Urinary bladder (tissue), 4 donors: Measurements from ENCODE around the gene PAX1. TPM values are rescaled to one million over a fixed set of nuclear protein-coding genes. Genes with fewer than 3 reads are reported as not detected.

Source experiments
- DNase-seq: peaks from one replicate; pipeline ENCODE4 v3.0.0-alpha.2; 2015; ENCODE audit errors: extremely low spot score
- H3K27ac ChIP-seq: one replicate; pipeline ENCODE4 v1.5.1; 2013; ENCODE audit warnings: low read depth, mild to moderate bottlenecking, moderate library complexity
- H3K36me3 ChIP-seq: one replicate; pipeline ENCODE4 v1.6.1; 2013; ENCODE audit warnings: mild to moderate bottlenecking, moderate library complexity; ENCODE audit not compliant: insufficient read depth
- H3K4me1 ChIP-seq: one replicate; pipeline ENCODE4 v1.6.1; 2013; ENCODE audit warnings: mild to moderate bottlenecking, moderate library complexity; ENCODE audit not compliant: insufficient read depth
- H3K4me3 ChIP-seq: one replicate; pipeline ENCODE4 v1.5.1; 2013; ENCODE audit warnings: low read depth, low read length
- WGBS: extraction: QIAGEN DNeasy Blood & Tissue Kit; methylation state at CpG from one replicate; pipeline ENCODE4 v1.1.7; 2013; 5-methylcytosine and 5-hydroxymethylcytosine counted together
- polyA plus RNA-seq: library from polyadenylated mRNA; stranded (reverse); fragments of 200-250 nt; gene quantifications from one replicate; pipeline ENCODE4 v1.2.3, GENCODE V29; 2013
- total RNA-seq: library from RNA; depleted of rRNA; stranded (reverse); fragments of >200 nt; gene quantifications from one replicate; pipeline ENCODE4 v1.2.3, GENCODE V29; 2014
- donor health status: healthy with polysubstance abuse.
- donor health status: healthy.

PAX1 gene
- total and polyA plus RNA-seq, 2 donors: not detected

DNA sequence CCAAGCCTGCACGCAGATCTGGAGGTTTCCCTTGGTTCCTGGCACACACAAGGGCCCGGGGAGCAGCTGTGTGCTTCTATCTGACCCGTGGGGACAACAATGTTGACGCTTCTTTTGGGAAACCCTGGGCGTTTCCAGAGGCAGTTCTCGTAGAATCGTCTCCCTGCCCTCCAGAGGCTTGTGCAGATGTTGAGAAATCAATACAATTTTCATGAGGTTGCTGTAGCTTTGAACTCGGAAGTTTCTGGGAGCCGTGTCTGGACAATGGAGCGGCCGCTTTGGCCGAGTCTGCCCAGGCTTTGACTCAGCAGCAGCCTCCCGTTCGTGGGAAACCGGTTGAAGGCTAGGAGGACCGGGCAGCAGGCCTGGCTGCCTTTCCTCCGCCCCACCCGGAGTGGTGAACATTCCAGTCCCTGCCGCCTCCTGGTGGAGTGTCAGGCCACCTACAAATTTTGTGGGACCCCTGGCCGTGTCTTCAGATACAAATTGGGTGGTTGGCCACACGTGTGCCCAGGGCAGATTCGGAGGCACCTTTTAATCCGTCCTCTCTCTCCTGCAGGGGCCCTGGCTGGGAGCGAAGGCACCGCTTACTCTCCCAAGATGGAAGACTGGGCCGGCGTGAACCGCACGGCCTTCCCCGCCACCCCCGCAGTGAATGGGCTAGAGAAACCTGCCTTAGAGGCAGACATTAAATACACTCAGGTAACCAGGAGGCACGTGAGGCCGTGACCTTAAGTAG lies 2.7 kb downstream of the PAX1 start:
- no peaks in the 10 kb centered on the region for H3K4me1 ChIP-seq
- no peak overlapping the region for H3K27ac ChIP-seq
- no peak overlapping the region for H3K4me3 ChIP-seq
- no peaks in the 10 kb centered on the region for H3K36me3 ChIP-seq
- DNase-seq: no peak
- 5% methylated on average over 33 of the region's 33 CpGs for WGBS

- H3K36me3 ChIP-seq: no peaks in the 10 kb centered on the region
- WGBS: 3% methylated on average over 43 of the region's 43 CpGs
- H3K4me3 ChIP-seq: no peak overlapping the region
- no peaks in the 10 kb centered on the region for H3K4me1 ChIP-seq
- H3K27ac ChIP-seq: no peak overlapping the region
- no peak for DNase-seq
Measured at GRCh38 chr20:21708738-21709534, 3.5 kb downstream of the PAX1 start.

GRCh38 chr20:21709535-21709904 lies 4.1 kb downstream of the PAX1 start:
- no peak overlapping the region for H3K4me3 ChIP-seq
- H3K4me1 ChIP-seq: no peaks in the 10 kb centered on the region
- no peaks in the 10 kb centered on the region for H3K36me3 ChIP-seq
- no peak overlapping the region for H3K27ac ChIP-seq
- WGBS: 4% methylated on average over 6 of the region's 6 CpGs
- DNase-seq: no peak

DNA sequence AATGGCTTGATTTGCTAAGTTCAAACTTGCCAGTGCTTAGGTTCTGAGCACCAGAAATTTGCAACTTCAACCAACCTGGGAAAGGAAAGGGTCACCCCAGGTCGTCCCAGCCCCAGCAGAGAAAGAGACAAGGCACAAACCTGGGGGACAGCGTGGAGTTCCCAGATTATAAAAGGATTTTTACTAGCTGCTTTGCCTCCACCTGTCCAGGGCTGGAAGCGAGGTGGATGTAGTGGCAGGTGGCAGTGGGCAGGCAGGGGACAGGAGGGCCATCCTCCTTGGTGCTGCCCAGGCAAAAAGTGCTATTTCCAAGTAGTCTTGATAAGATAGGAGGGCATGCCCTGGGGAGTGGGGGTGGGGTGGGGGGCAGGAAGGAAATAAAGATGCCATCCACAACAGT lies 4.9 kb downstream of the PAX1 start:
- Histone ChIP-seq H3K36me3 (no peaks in the 10 kb centered on the region), H3K27ac (no peak overlapping the region), H3K4me3 (no peak overlapping the region), H3K4me1 (no peaks in the 10 kb centered on the region)
- 6% methylated on average over 3 of the region's 3 CpGs for WGBS
- DNase-seq: no peak

- no peak for DNase-seq
- Histone ChIP-seq H3K27ac (no peak overlapping the region), H3K36me3 (no peaks in the 10 kb centered on the region), H3K4me1 (no peaks in the 10 kb centered on the region), H3K4me3 (no peak overlapping the region)
- WGBS: 21% methylated on average over 5 of the region's 5 CpGs
Measured at GRCh38 chr20:21710863-21711431, 5.5 kb downstream of the PAX1 start.

- no peak for DNase-seq
- H3K4me3 ChIP-seq: no peak overlapping the region
- H3K4me1 ChIP-seq: no peaks in the 10 kb centered on the region
- H3K27ac ChIP-seq: no peak overlapping the region
- no peaks in the 10 kb centered on the region for H3K36me3 ChIP-seq
- 7% methylated on average over 17 of the region's 17 CpGs for WGBS
Measured at GRCh38 chr20:21712443-21713059, 7.1 kb downstream of the PAX1 start.

DNA sequence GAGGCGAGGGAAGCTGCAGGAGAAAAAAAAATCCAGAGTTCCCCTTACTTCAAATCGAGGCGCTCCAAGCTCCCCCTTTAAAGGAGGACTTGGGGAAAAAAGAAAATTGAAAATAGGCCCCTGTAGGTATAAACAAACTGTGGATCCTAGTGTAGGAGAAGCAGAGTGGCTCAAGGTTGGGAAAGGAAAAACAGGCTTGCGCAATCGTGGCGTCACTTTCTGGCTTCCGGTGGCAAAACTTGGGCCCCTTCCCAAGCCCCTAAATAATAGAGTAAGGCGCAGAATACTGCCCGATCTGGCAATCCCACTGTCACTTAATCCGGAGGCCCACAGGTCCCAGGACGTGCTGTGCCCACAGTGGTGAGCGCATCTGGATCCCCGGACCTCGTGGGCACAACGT lies 8.0 kb downstream of the PAX1 start:
- Histone ChIP-seq H3K36me3 (no peaks in the 10 kb centered on the region), H3K4me3 (no peak overlapping the region), H3K4me1 (no peaks in the 10 kb centered on the region), H3K27ac (no peak overlapping the region)
- no peak for DNase-seq
- WGBS: 2% methylated on average over 15 of the region's 15 CpGs

GRCh38 chr20:21713901-21714296 lies 8.4 kb downstream of the PAX1 start:
- Histone ChIP-seq H3K4me3 (no peak overlapping the region), H3K4me1 (no peaks in the 10 kb centered on the region), H3K27ac (no peak overlapping the region), H3K36me3 (no peaks in the 10 kb centered on the region)
- DNase-seq: no peak
- WGBS: 1% methylated on average over 26 of the region's 26 CpGs

DNA sequence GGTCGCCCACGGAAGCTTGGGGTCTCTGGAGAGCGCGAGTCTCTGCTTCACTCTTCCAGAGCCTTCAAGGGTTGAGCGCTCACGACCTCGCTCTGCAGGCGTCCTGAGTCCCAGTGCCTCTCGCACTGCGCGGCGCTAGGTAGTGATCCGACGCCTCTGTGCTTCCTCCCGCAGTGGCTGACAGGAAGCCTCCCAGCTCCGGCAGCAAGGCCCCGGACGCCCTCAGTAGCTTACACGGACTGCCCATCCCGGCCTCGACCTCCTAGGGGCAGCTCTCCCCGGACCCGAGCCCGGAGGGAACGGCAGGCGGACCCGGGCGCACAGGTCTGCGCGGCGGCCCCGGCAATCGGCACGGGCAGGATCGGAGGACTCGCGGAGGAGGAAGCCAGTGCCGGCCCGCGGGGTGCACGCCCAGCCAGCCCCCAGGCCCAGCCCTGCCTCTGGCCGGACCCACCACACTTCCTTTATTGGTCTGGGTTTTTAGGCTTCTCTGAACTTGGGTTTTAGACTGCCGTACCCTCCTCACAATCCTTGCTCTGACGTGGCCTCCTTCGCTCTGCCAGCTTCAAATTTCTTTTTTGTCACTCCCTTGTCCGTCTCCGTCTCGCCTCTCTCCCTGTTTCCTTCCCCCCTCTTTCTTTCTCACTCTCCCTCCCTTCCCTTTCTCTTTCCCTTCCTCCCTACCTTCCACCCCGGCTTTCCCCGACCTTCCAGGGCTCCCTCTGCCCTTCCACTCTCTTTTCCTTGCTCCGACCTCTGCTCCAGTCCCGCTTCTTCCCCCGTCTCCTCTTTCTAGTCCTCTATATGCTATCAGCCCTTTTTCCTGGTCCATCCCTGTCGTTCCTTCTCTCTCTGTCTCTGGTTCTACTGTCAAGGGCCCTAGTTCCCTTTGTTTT lies 9.1 kb downstream of the PAX1 start:
- DNase-seq: no peak
- Histone ChIP-seq H3K4me1 (no peaks in the 10 kb centered on the region), H3K36me3 (no peaks in the 10 kb centered on the region), H3K4me3 (no peak overlapping the region), H3K27ac (no peak overlapping the region)
- whole genome bisulfite sequencing: 1% methylated on average over 54 of the region's 54 CpGs

DNA sequence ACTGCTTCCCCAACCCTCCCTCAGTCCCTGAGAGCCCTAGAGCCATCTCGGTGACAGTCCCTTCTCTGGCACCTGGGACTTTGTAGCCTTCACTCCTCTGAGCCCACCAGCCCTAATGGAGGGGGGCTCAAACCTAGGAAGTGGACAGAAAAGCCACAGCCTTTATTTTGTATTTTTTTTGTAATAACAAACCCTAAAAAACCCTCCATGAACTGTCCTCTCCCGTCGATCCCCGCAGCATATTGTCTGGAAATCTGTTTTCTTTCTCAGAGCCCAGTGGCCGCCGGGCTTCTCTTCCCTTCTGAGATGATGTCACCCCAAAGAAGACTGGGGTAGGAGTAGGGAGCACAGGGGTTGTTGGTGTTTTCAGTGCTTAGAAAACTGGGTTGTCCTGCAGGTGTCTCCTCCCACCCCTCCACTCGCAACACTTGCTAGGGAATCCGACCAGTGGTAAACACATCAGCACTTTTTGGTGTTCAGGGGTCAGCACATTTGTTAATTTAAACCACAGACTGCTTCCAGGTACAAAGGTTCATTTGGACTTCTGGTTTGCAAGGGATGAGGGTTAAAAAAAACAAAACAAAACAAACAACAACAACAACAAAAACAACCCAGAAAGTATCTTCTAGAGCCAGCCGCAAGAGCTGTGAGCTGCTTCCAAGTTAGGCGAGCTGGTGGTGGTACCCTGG lies 9.9 kb downstream of the PAX1 start:
- H3K36me3 ChIP-seq: no peaks in the 10 kb centered on the region
- WGBS: 3% methylated on average over 10 of the region's 10 CpGs
- no peak overlapping the region for H3K4me3 ChIP-seq

GRCh38 chr20:21719592-21720214 lies 14.2 kb downstream of the PAX1 start:
- Histone ChIP-seq H3K27ac (no peak overlapping the region), H3K36me3 (no peaks in the 10 kb centered on the region), H3K4me3 (no peak overlapping the region), H3K4me1 (no peaks in the 10 kb centered on the region)
- 7% methylated on average over 4 of the region's 4 CpGs for WGBS
- DNase-seq: no peak

More for the DNA sequence above, 9.9 kb downstream of the PAX1 start:
- Histone ChIP-seq H3K4me1 (no peaks in the 10 kb centered on the region), H3K27ac (no peak overlapping the region)
- DNase-seq: no peak

GRCh38 chr20:21725892-21726291 lies 20.4 kb downstream of the PAX1 start:
- DNase-seq: no peak
- H3K4me3 ChIP-seq: no peak overlapping the region
- H3K4me1 ChIP-seq: no peaks in the 10 kb centered on the region
- 41% methylated on average over 2 of the region's 2 CpGs for WGBS
- H3K36me3 ChIP-seq: no peaks in the 10 kb centered on the region
- H3K27ac ChIP-seq: no peak overlapping the region
